GM12872 (cell line): ENCODE measurements around the gene ACVR1.

Experiments used
- CTCF ChIP-seq: IDR thresholded peaks from 3 replicates; pipeline ENCODE4 v1.5.1; 2011; ENCODE audit warnings: low read depth, mild to moderate bottlenecking, low read length, moderate library complexity; ENCODE audit not compliant: insufficient read depth

Gene ACVR1

DNA sequence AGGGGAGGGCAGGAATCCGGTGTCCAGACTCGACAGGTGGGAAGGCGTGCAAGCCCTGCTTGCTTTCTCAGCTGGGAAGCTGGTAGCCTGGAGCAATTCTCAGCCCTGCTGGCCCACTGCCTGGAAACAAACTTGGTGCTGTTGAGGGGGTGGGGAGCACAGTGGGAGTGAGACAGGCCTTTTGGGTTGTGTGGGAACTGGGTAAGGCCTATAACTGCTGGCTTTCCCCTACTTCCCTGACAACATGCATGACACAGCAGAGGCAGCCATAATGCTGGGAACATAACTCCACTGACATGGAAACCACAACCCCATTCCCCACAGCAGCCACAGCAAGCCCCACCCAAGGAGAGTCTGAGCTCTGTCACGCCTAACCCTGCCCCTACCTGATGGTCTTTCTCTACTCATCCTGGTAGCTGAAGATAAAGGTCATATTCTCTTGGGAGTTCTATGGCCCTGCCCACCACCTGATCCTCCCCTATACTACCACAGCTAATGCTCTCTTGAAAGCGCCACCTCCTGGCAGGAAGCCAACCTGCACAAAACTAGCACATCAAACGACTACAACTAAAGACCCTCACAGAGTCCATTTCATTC is 124.6 kb downstream of the ACVR1 start:
- TF ChIP-seq CTCF, result peak; percentile 56; the same call in 2 of the 3 replicates

DNA sequence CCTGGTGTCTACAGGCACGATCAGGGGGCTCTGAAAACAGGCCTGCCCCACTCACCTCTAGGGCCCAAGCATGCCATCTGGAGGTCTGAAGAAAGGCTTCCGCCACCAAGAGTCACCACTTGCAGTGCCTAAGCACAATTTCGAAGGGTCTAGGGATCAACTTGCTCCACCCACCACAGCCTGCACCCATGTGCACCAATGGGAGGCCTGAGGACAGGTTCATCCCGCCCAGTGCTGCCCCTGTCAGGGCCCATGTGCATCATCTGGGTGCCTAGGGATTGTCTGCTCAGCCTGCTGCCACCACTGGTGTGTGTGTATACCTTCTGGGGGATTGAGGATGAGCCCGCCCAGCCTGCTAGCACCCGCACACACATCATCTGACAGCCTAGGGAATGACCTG is 126.4 kb downstream of the ACVR1 start:
- no peak for TF ChIP-seq CTCF

DNA sequence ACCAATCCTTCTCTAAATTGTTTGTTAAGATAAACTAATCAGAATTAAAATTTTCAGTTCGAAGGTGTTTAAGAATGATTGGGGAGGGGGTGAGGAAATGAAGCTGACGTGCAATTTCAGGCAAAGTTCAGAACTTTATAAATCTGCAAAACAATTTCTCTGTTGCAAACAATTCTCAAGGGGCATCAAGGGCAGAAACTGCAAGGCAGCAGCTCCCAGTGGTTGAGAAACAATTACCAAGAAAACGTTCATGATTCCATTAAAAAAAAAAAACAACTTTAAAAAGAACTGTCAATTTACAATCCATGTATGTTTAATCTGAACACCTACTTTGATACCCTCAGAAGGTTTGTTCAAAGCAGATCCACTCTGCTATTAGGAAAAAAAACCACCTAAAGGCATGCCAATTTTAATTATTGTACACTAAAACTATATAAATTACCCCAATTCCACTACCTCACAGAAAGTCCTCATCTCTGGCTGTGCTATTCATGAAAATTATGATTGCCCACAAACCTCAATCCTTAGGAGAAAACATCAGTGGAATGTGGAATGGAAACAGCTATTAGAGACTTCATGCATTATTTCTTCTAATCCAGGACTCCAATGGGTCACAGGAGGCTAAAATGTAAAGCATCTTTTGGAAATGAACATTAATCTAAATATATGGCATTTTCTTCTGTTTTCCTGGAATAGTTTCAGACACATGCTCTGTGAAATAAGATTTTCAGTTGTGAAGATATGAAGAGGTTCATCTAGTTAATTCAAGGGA is 127.6 kb downstream of the ACVR1 start:
- no peak for TF ChIP-seq CTCF

GRCh38 chr2:157747695-157748370 is 128.3 kb downstream of the ACVR1 start:
- no peak for TF ChIP-seq CTCF

DNA sequence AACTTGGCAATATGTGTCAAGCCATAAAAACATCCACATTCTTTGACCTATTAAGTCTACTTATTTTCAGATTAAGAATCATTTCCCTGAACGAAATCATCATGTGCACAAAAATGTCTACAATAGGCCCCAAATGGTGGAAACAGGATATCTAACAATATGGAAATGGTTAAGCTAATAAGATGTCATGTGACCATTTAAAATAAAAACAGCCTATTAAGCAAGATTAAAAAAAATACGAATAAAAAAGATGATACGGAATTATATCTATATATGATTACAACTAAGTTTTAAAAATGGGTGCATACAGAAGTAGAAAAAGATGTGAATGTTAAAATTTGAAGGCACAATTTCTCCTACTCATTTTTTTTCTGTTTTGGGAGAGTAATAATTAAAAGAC is 128.8 kb downstream of the ACVR1 start:
- TF ChIP-seq CTCF, result no peak

- no peak for TF ChIP-seq CTCF
Observed at GRCh38 chr2:157746234-157746950, 129.7 kb downstream of the ACVR1 start.

DNA sequence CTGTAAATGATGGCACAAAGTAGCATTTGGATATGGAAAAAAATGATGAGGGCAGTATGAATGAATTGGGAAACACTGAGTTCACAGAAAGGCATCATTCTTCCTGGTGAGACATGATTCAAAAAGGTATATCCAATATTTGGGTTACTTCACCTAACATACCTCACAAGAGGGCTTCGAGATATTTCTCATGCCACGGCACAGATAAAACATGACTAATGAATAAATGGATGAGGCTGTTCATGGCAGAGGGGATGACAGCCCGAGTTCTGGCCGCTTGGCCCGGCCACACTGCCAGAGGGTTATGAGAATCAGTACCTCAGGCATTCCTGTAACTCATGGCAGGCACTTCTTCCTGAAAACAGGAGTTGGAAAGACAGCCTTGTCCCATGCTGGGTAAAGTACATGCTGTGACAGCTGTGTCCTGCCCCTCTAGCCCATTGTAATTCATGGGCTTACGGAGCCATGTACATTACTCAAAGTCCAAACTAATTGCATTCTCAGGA is 131.5 kb downstream of the ACVR1 start:
- TF ChIP-seq CTCF, result no peak
